ENCODE data around the gene PTGIS.

Gene PTGIS

GRCh38 chr20:49497398-49497669 lies 70.6 kb downstream of the PTGIS start:
- ChIA-PET CTCF (interaction anchor here (0.6 to 4.7 kb wide), 5 partner anchors 10 to 164 kb away, joined by 3 to 37 read pairs (median 5); partner anchors contain the start of gene KCNB1), POLR2A (ENCODE audit: low non-redundant PET) (no interaction called here)
- TF ChIP-seq, protein P1, sequence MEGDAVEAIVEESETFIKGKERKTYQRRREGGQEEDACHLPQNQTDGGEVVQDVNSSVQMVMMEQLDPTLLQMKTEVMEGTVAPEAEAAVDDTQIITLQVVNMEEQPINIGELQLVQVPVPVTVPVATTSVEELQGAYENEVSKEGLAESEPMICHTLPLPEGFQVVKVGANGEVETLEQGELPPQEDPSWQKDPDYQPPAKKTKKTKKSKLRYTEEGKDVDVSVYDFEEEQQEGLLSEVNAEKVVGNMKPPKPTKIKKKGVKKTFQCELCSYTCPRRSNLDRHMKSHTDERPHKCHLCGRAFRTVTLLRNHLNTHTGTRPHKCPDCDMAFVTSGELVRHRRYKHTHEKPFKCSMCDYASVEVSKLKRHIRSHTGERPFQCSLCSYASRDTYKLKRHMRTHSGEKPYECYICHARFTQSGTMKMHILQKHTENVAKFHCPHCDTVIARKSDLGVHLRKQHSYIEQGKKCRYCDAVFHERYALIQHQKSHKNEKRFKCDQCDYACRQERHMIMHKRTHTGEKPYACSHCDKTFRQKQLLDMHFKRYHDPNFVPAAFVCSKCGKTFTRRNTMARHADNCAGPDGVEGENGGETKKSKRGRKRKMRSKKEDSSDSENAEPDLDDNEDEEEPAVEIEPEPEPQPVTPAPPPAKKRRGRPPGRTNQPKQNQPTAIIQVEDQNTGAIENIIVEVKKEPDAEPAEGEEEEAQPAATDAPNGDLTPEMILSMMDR (conservative IDR thresholded peaks at IDR 0.05; ENCODE audit: low read depth) = no peak
- DNase-seq (ENCODE audit: low spot score) = no peak
- H3K27ac ChIP-seq = no peak overlapping the region

- ChIA-PET POLR2A (ENCODE audit: low non-redundant PET) (no interaction called here), CTCF (interaction anchor here (0.6 to 4.7 kb wide), 5 partner anchors 11 to 163 kb away, joined by 3 to 37 read pairs (median 5); partner anchors contain the start of gene KCNB1)
- no peak overlapping the region for H3K27ac ChIP-seq
- TF ChIP-seq, protein P1 (conservative IDR thresholded peaks at IDR 0.05; ENCODE audit: low read depth) = no peak
- DNase-seq (ENCODE audit: low spot score) = no peak
These were observed 71.2 kb downstream of the PTGIS start for GRCh38 chr20:49496553-49497397.

DNA sequence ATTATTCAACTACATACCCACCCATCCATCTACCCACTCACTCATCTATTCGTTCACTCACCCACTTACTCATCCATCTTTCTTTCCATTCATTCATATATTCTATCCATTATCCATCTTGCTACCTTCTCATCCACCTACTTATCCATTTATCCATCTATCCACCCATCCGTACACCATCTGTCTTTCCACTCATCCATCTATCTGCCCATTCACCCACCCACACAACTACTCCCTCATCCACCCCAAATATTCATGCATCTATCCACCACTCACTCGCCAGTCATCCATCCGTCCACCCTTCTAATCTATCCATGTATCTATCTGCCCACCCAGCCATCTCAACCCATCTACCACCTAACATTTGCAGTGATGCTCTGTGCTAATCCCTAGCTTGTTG lies 71.9 kb downstream of the PTGIS start:
- no peak overlapping the region for H3K27ac ChIP-seq
- no peak for DNase-seq (ENCODE audit: low spot score)
- POLR2A ChIA-PET (ENCODE audit: low non-redundant PET) = no interaction called here
- CTCF ChIA-PET = interaction anchor here (2.4 to 4.7 kb wide), 2 partner anchors 12 kb away, joined by 6 to 37 read pairs; partner anchors contain the start of gene KCNB1
- TF ChIP-seq, protein P1 (conservative IDR thresholded peaks at IDR 0.05; ENCODE audit: low read depth) = no peak

DNA sequence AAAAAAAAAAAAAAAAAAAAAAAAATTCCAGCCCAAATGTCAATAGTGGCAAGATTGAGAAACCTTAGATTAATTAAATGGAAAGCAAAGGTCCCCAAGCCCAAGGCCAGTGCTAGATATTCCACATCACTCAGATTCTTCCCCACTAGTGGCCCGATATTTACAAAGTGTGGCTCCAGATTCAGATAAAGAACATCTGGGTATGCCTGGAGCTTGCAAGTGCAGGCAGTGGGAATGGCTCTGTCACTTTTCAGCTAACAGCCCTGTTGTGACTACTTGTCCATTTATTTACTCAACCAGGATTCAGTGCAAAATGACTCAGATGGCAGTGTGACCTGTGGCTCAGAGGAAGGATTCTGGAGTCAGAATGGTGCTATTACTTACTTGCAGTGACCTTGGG lies 77.2 kb downstream of the PTGIS start:
- ChIA-PET POLR2A (ENCODE audit: low non-redundant PET) (no interaction called here), CTCF (interaction anchor here (0.6 kb wide), 2 partner anchors 18 to 298 kb away, joined by 3 read pairs; no protein-coding TSS in a partner anchor)
- H3K27ac ChIP-seq = no peak overlapping the region
- DNase-seq (ENCODE audit: low spot score) = no peak
- TF ChIP-seq, protein P1 (conservative IDR thresholded peaks at IDR 0.05; ENCODE audit: low read depth) = no peak

DNA sequence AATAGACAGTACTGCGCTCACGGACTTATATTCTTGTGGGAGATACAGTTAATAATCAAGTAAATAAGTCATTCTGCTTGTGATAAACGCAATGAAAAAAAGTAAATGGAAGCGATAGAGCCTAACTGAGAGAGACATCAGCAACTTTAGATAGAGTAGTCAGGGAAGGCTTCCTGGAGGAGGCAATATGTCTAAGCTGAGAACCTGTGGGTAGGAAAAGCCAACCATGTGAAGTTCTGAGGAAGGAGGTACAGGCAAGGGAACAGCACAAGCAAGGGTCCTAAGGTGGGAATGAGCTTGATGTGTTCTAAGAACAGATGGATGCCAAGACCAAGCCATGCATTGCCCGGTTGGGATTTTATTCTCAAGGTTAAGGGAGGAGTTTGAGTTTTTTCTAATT lies 78.2 kb downstream of the PTGIS start:
- H3K27ac ChIP-seq = no peak overlapping the region
- TF ChIP-seq, protein P1 (conservative IDR thresholded peaks at IDR 0.05; ENCODE audit: low read depth) = no peak
- POLR2A ChIA-PET (ENCODE audit: low non-redundant PET) = no interaction called here
- CTCF ChIA-PET = interaction anchor here (0.5 to 1.2 kb wide), 3 partner anchors 36 to 147 kb away, joined by 3 read pairs; no protein-coding TSS in a partner anchor
- DNase-seq (ENCODE audit: low spot score) = no peak

DNA sequence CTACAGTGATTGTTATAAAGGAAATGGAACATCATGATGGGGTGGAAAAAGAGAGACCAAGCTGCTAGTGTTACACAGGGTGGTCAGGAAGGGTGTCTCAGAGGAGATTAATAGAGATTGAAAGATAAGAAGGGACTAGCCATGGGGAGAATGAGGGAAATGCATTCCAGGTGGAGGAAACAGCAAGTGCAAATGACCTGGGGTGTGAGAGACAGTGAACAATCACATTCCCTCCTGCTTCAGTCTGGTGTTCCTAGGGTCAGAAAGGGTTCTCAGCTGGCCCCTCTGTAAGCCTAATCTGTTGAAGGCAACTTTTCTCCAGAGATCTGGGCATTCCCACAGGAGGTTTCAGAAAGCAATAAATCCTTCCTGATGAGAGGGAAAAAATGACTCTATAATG lies 81.9 kb downstream of the PTGIS start:
- H3K27ac ChIP-seq = no peak overlapping the region
- ChIA-PET POLR2A (ENCODE audit: low non-redundant PET) (no interaction called here), CTCF (interaction anchor here (0.5 to 4.6 kb wide), 6 partner anchors 21 to 149 kb away, joined by 3 to 120 read pairs (median 5); no protein-coding TSS in a partner anchor)
- DNase-seq (ENCODE audit: low spot score) = no peak
- TF ChIP-seq, protein P1 (conservative IDR thresholded peaks at IDR 0.05; ENCODE audit: low read depth) = no peak
